ENCODE measurements around the gene GNB1L. TPM values are rescaled to one million over a fixed set of nuclear protein-coding genes. Genes with fewer than 3 reads are reported as not detected.

GNB1L gene
- total and polyA plus RNA-seq, 9 of the 15 experiments (the other 6 are each of a cell fraction or from before 2014, with no cell fraction given): 0.56 to 50.5 (median 10.2) TPM

- TF ChIP-seq POLR2H (tag; IDR thresholded peaks at IDR 0.05; ENCODE audit: low read depth) (no peak), ZNF780A (CRISPR knock-in tag; IDR thresholded peaks at IDR 0.05) (no peak)
These were observed 98.2 kb downstream of the GNB1L start (continued) for GRCh38 chr22:19756288-19757128.

GRCh38 chr22:19755722-19756287 lies 98.9 kb downstream of the GNB1L start:
- FAIRE-seq: no peak
- Histone ChIP-seq H3K4me1 (replicated peaks in 1 of 2; ENCODE audit: control insufficient read depth in 2 of 2, insufficient read depth in 2 of 2, low read length in 2 of 2) (peaks cover 17 to 83% of the 10 kb centered on the region in 2 experiments; a peak in 4 of 5 replicates), H4K20me1 (replicated peaks; ENCODE audit: control insufficient read depth, insufficient read depth, low read length) (peaks cover 52% of the 10 kb centered on the region), H3K27ac (ENCODE audit: extremely low read depth, low read depth, low read length) (no peak overlapping the region), H3K9me3 (replicated peaks; ENCODE audit: control insufficient read depth, insufficient read depth, low read depth, low read length) (no peaks in the 10 kb centered on the region; the same call in 1 of the 2 replicates), H3K79me2 (ENCODE audit: control insufficient read depth, insufficient read depth, low read length) (no peaks in the 10 kb centered on the region), H3K4me2 (ENCODE audit: insufficient read depth, low read length) (peak overlapping the region; percentile 66; the same call in 1 of the 2 replicates), H3K27me3 (ENCODE audit: control insufficient read depth in 2 of 2, insufficient read depth in 2 of 2, low read length in 2 of 2) (peaks cover 53 to 85% of the 10 kb centered on the region in 2 experiments; a peak in 4 of 5 replicates), H3K36me3 (ENCODE audit: control insufficient read depth, insufficient read depth, low read length) (no peaks in the 10 kb centered on the region), H3K4me3 (no peak overlapping the region), H2AFZ (ENCODE audit: low read depth, low read length) (no peak overlapping the region), H3K9me1 (ENCODE audit: control insufficient read depth, insufficient read depth, low read length) (peaks cover 2% of the 10 kb centered on the region), H3K9ac (ENCODE audit: insufficient read depth in 1 of 2, low read depth in 2 of 2, low read length in 2 of 2) (peak overlapping the region in 1 of 2 experiments; percentile 47; a peak in 1 of 4 replicates)
- BruUV-seq (replicated peaks): no TSS peak
- 26% methylated on average over 26 of the region's 26 CpGs for WGBS (ENCODE audit: insufficient coverage, low coverage, missing lambda C conversion rate)
- POLR2A ChIA-PET: interaction anchor here (0.5 to 2.4 kb wide), 18 partner anchors 10 to 373 kb away, joined by 3 to 36 read pairs (median 5); no protein-coding TSS in a partner anchor
- peak in 2 of 4 experiments; percentile 63 to 67 for DNase-seq (ENCODE audit: extremely low read depth in 1 of 4, low spot score in 3 of 4)
- ATAC-seq: no peak
- CTCF ChIA-PET (ENCODE audit: low intra/inter-chr PET ratio): interaction anchor here (0.6 to 3.8 kb wide), 14 partner anchors 11 to 258 kb away, joined by 3 to 91 read pairs (median 4); no protein-coding TSS in a partner anchor
- intact Hi-C loops (cut with micrococcal nuclease) (loop anchor here (1.0 to 5.0 kb wide), 4 partner anchors 45 to 154 kb away; partner anchors contain the start of genes GNB1L and RTL10), in situ Hi-C loops (cut with MboI) (no loop called here)
- no peak for TF ChIP-seq MTA3 (IDR thresholded peaks at IDR 0.05; ENCODE audit: borderline replicate concordance)
- TF ChIP-seq MIER1 (IDR thresholded peaks at IDR 0.05; ENCODE audit: low read depth): 0 out of 2 replicates have a peak, but pooled peaks have one; percentile 13
- TF ChIP-seq EZH2 (IDR thresholded peaks at IDR 0.05; ENCODE audit: borderline replicate concordance, low read depth, low read length): 0 out of 2 replicates have a peak, but pooled peaks have one; percentile 92
- TF ChIP-seq USF2 (CRISPR knock-in tag; IDR thresholded peaks at IDR 0.05): 0 out of 2 replicates have a peak, but pooled peaks have one; percentile 6
- no peak for TF ChIP-seq SIX5 (IDR thresholded peaks at IDR 0.05; ENCODE audit: borderline replicate concordance in 1 of 2, insufficient read depth in 1 of 2, low read depth in 1 of 2, low read length in 2 of 2)
- TF ChIP-seq ID3 (CRISPR knock-in tag; IDR thresholded peaks at IDR 0.05): no peak
- no peak for TF ChIP-seq ID3 (tag; IDR thresholded peaks at IDR 0.05)
- TF ChIP-seq STAT6 (CRISPR knock-in tag; IDR thresholded peaks at IDR 0.05): peak; percentile 96
